ENCODE measurements around the gene MST1R. TPM values are rescaled to one million over a fixed set of nuclear protein-coding genes. Genes with fewer than 3 reads are reported as not detected.

MST1R gene
- total RNA-seq, 2 experiments from 2014 or later = 1.7 to 2.9 TPM

- Mint-ChIP-seq H3K27ac (no peak overlapping the region), H3K4me1 (no peaks in the 10 kb centered on the region), H3K36me3 (no peaks in the 10 kb centered on the region), H3K4me3 (no peak overlapping the region), H3K27me3 (peaks cover 3% of the 10 kb centered on the region), H3K9me3 (no peaks in the 10 kb centered on the region)
- DNase-seq = no peak
- POLR2A ChIA-PET = interaction anchor here (0.6 kb wide), 1 partner anchor 66 kb away, joined by 3 read pairs; no protein-coding TSS in a partner anchor
- ATAC-seq (ENCODE audit: low read depth) = no peak
Observed at GRCh38 chr3:49882166-49882565, 21.5 kb downstream of the MST1R start.

- no peak for DNase-seq
- H3K27ac Mint-ChIP-seq = no peak overlapping the region
- POLR2A ChIA-PET = no interaction called here
Observed at GRCh38 chr3:49880581-49881315, 22.9 kb downstream of the MST1R start.

GRCh38 chr3:49879721-49880120 is 24.0 kb downstream of the MST1R start:
- Mint-ChIP-seq H3K36me3 (no peaks in the 10 kb centered on the region), H3K4me3 (no peak overlapping the region), H3K9me3 (no peaks in the 10 kb centered on the region), H3K27ac (no peak overlapping the region), H3K4me1 (no peaks in the 10 kb centered on the region), H3K27me3 (peaks cover 3% of the 10 kb centered on the region)
- no peak for DNase-seq
- POLR2A ChIA-PET = interaction anchor here (0.6 to 1.2 kb wide), 2 partner anchors 9 to 347 kb away, joined by 3 to 4 read pairs; no protein-coding TSS in a partner anchor
- no peak for ATAC-seq (ENCODE audit: low read depth)

More at GRCh38 chr3:49880581-49881315, 22.9 kb downstream of the MST1R start:
- no peaks in the 10 kb centered on the region for H3K36me3 Mint-ChIP-seq
- no peak for ATAC-seq (ENCODE audit: low read depth)
- no peak overlapping the region for H3K4me3 Mint-ChIP-seq
- no peaks in the 10 kb centered on the region for H3K9me3 Mint-ChIP-seq
- peaks cover 3% of the 10 kb centered on the region for H3K27me3 Mint-ChIP-seq
- no peaks in the 10 kb centered on the region for H3K4me1 Mint-ChIP-seq

GRCh38 chr3:49878686-49879085 is 25.0 kb downstream of the MST1R start:
- Mint-ChIP-seq H3K4me3 (no peak overlapping the region), H3K27ac (no peak overlapping the region), H3K4me1 (no peaks in the 10 kb centered on the region), H3K36me3 (no peaks in the 10 kb centered on the region), H3K27me3 (peaks cover under 1% of the 10 kb centered on the region), H3K9me3 (no peaks in the 10 kb centered on the region)
- POLR2A ChIA-PET = interaction anchor here (1.2 kb wide), 1 partner anchor 8 kb away, joined by 3 read pairs; no protein-coding TSS in a partner anchor
- DNase-seq (no peak), ATAC-seq (ENCODE audit: low read depth) (no peak)

GRCh38 chr3:49877716-49878115 is 26.0 kb downstream of the MST1R start:
- no peak for DNase-seq
- H3K27ac Mint-ChIP-seq = no peak overlapping the region
- H3K4me1 Mint-ChIP-seq = no peaks in the 10 kb centered on the region
- H3K9me3 Mint-ChIP-seq = no peaks in the 10 kb centered on the region
- H3K27me3 Mint-ChIP-seq = no peaks in the 10 kb centered on the region
- H3K4me3 Mint-ChIP-seq = no peak overlapping the region
- POLR2A ChIA-PET = no interaction called here
- H3K36me3 Mint-ChIP-seq = no peaks in the 10 kb centered on the region
- ATAC-seq (ENCODE audit: low read depth) = no peak

- no peak overlapping the region for H3K27ac Mint-ChIP-seq
- DNase-seq (no peak), ATAC-seq (ENCODE audit: low read depth) (no peak)
- H3K9me3 Mint-ChIP-seq = no peaks in the 10 kb centered on the region
- no peak overlapping the region for H3K4me3 Mint-ChIP-seq
- no peaks in the 10 kb centered on the region for H3K4me1 Mint-ChIP-seq
- H3K27me3 Mint-ChIP-seq = peaks cover 3% of the 10 kb centered on the region
- H3K36me3 Mint-ChIP-seq = no peaks in the 10 kb centered on the region
- POLR2A ChIA-PET = no interaction called here
Observed at GRCh38 chr3:49876567-49876966, 27.1 kb downstream of the MST1R start.

- Mint-ChIP-seq H3K4me3 (no peak overlapping the region), H3K4me1 (no peaks in the 10 kb centered on the region), H3K9me3 (no peaks in the 10 kb centered on the region), H3K27me3 (peaks cover 16% of the 10 kb centered on the region), H3K36me3 (no peaks in the 10 kb centered on the region), H3K27ac (no peak overlapping the region)
- ATAC-seq (ENCODE audit: low read depth) (no peak), DNase-seq (no peak)
- POLR2A ChIA-PET = no interaction called here
Observed at GRCh38 chr3:49873623-49874022, 30.1 kb downstream of the MST1R start.

GRCh38 chr3:49872801-49873281 is 30.8 kb downstream of the MST1R start:
- no peaks in the 10 kb centered on the region for H3K9me3 Mint-ChIP-seq
- DNase-seq (no peak), ATAC-seq (ENCODE audit: low read depth) (no peak)
- no peak overlapping the region for H3K27ac Mint-ChIP-seq
- no peaks in the 10 kb centered on the region for H3K4me1 Mint-ChIP-seq
- H3K4me3 Mint-ChIP-seq = no peak overlapping the region
- H3K36me3 Mint-ChIP-seq = no peaks in the 10 kb centered on the region
- peaks cover 24% of the 10 kb centered on the region for H3K27me3 Mint-ChIP-seq
- POLR2A ChIA-PET = interaction anchor here (0.5 kb wide), 1 partner anchor 82 kb away, joined by 3 read pairs; no protein-coding TSS in a partner anchor

GRCh38 chr3:49871531-49872153 is 32.0 kb downstream of the MST1R start:
- no peaks in the 10 kb centered on the region for H3K4me1 Mint-ChIP-seq
- POLR2A ChIA-PET = interaction anchor here (1.4 kb wide), 1 partner anchor 7 kb away, joined by 3 read pairs; no protein-coding TSS in a partner anchor
- no peaks in the 10 kb centered on the region for H3K9me3 Mint-ChIP-seq
- ATAC-seq (ENCODE audit: low read depth) (no peak), DNase-seq (no peak)
- H3K27ac Mint-ChIP-seq = no peak overlapping the region
- H3K27me3 Mint-ChIP-seq = peaks cover 31% of the 10 kb centered on the region
- no peak overlapping the region for H3K4me3 Mint-ChIP-seq
- H3K36me3 Mint-ChIP-seq = no peaks in the 10 kb centered on the region

- POLR2A ChIA-PET = interaction anchor here (0.6 kb wide), 1 partner anchor 65 kb away, joined by 3 read pairs; no protein-coding TSS in a partner anchor
- DNase-seq (peak; percentile 50), ATAC-seq (ENCODE audit: low read depth) (peak; percentile 73)
- Mint-ChIP-seq H3K27ac (no peak within 1 kb of the TSS), H3K36me3 (no peaks in the 10 kb centered on the region), H3K4me1 (no peaks in the 10 kb centered on the region), H3K27me3 (peaks cover 37% of the 10 kb centered on the region), H3K9me3 (no peaks in the 10 kb centered on the region), H3K4me3 (no peak within 1 kb of the TSS)
Observed at GRCh38 chr3:49869525-49870126, 34.0 kb downstream of the MST1R start, which contains the start of gene CAMKV. CAMKV (minus strand) TSS chr3:49869906; CDS start chr3:49862388, 7,518 bp downstream.

GRCh38 chr3:49868862-49869466 is 34.7 kb downstream of the MST1R start:
- Mint-ChIP-seq H3K27ac (no peak overlapping the region), H3K27me3 (peaks cover 39% of the 10 kb centered on the region), H3K36me3 (no peaks in the 10 kb centered on the region), H3K4me3 (no peak overlapping the region), H3K9me3 (no peaks in the 10 kb centered on the region), H3K4me1 (no peaks in the 10 kb centered on the region)
- ATAC-seq (ENCODE audit: low read depth) = no peak
- POLR2A ChIA-PET = interaction anchor here (0.6 kb wide), 1 partner anchor 64 kb away, joined by 3 read pairs; no protein-coding TSS in a partner anchor
- DNase-seq = no peak

GRCh38 chr3:49867871-49868321 is 35.8 kb downstream of the MST1R start:
- H3K36me3 Mint-ChIP-seq = no peaks in the 10 kb centered on the region
- ATAC-seq (ENCODE audit: low read depth) = peak; percentile 46
- H3K4me3 Mint-ChIP-seq = no peak overlapping the region
- H3K9me3 Mint-ChIP-seq = no peaks in the 10 kb centered on the region
- POLR2A ChIA-PET = interaction anchor here (0.7 kb wide), 1 partner anchor 1208 kb away, joined by 3 read pairs; no protein-coding TSS in a partner anchor
- peaks cover 42% of the 10 kb centered on the region for H3K27me3 Mint-ChIP-seq
- no peak overlapping the region for H3K27ac Mint-ChIP-seq
- DNase-seq = peak; percentile 47
- H3K4me1 Mint-ChIP-seq = no peaks in the 10 kb centered on the region

GRCh38 chr3:49867400-49867799 is 36.3 kb downstream of the MST1R start:
- Mint-ChIP-seq H3K27ac (no peak overlapping the region), H3K36me3 (no peaks in the 10 kb centered on the region), H3K4me3 (no peak overlapping the region), H3K9me3 (no peaks in the 10 kb centered on the region), H3K4me1 (no peaks in the 10 kb centered on the region), H3K27me3 (peaks cover 42% of the 10 kb centered on the region)
- ATAC-seq (ENCODE audit: low read depth) (no peak), DNase-seq (no peak)
- POLR2A ChIA-PET = no interaction called here
